Stimulated activated CD8-positive, alpha-beta memory T cell treated with anti-CD3 and anti-CD28 coated beads, Interleukin-15, amount 100 ng/mL, for 48 hours (primary cell): ENCODE measurements around the gene KRT76.
"Not testable (repeated sequence)": the region's sequence is repeated elsewhere in the genome, so short reads cannot be mapped to it uniquely, and the experiment has no call there.

ENCODE experiments used
- DNase-seq, 2 donors: peaks; one replicate each; pipeline ENCODE4 v3.0.0-alpha.2; 2020; ENCODE audit warnings: low read depth in 2 of 2

Gene KRT76

DNA sequence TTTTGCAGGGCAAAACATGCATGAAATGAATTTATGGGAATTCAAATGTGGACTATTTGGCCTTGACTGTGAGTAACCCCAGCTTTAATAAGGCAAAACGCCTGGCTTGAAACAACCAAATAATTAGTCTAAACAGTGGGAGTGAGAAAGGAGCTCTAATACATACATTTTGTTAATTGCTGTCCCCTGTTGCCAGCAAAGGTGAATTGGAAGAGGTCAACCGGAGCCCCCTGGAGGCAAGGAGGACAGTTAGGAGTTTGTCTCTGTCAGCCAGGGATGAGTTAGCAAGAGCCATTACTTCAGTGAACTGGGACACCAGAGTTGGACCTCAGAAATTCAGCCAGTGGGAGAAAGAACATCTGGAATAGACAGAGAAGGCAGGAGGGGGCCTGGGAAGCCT lies 17.4 kb downstream of the KRT76 start:
- DNase-seq: no peak

DNA sequence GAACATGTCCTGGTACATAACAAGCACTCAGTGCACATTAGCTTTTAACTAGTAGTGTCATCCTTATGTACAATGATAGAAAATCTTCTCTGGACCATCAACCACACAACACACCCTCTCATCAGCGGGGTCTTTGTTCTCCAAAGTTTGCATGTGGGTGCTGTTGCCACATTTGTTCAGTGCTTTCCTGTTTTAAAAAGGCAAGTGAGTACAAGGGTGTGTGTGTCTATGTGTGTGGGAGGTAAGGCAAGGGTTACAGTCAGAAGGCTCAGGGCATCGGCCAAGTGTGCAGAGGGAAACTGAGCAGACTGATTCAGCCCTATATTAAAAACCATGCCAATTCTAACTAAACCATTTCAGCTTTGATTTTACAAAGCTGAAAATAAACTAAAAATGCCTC lies 17.9 kb downstream of the KRT76 start:
- DNase-seq: no peak

DNA sequence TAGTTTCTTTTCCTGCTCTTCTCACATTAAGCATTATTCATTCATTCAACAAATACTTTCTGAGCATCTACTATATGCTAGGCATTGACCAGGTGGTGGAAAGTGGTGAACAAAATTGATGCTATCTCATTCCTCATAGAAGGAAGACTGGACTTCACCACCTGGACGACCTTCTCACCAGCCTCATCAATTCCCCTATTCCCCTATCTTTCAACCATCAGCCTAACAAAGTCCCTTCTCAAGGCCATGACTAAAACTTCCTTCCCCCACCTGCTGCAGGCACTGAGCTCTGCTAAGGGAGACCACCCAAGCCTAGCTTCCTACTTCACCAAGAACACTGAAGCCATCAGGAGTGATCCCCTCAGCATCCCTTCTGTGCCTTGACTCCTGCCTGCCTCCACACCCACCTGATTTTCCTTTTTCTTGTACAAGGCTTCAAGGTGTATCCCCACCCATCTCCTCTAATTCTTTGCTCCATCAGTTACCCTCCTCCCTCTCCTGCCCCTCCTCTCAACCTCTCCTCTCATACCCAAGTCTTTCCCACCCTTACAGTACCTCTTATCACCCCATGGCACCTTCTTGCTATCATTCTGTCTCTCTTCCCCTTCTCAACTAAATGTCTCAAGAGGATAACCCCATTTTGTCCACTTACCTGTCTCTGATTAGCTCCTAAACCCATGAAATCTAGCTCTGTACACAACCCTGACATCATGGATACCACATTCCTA lies 19.5 kb downstream of the KRT76 start:
- DNase-seq: no peak

DNA sequence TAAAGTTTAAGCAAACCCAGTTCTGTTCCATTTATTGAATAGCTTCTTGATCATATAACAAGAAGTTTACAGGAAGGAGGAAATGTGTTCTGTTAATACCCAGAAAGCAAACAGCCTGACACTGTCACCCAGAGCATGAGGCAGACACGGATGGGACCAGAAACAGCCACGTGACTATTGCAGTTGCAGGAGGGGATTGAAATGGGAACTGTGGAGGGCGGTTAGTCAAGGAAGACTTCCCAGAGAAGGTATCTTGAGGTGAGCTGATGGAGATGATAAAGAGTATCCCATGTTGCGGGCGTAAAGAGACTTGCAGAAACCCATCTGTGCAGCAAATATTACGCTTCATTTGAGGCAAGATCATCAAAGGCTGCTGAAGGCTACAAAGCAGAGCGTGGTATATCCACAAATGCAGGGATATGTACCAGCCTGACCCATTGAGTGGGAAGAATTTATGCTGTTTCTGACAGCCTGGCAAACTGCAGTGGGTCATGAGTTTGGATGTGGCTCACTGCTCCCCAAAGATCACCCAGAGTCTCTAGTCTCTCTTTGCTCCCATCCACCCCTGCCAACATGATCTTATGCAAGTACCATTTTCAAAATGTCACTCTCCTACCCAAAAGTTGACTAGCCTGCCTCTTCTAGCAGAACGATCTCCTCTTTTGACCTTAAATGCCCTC lies 20.7 kb downstream of the KRT76 start:
- no peak for DNase-seq

DNA sequence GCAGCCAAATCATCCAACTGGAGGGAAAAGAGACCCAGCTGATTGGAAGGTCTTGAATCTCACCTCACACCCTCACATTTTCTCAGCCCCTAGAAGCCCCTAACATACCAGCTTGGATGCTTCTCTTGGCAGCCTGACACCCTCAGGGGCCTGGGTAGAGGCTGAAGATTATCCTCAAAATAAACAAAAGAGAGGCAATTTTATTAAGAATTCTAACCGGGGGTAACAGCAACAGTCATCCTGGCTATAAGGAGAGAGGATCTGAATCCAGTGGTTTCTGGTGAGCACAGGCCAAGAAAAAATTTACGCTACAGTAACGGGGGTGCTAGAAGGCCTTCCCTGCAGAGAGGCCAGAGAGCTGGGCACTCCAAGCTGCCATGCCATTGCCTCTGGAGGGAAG lies 21.6 kb downstream of the KRT76 start:
- DNase-seq: no peak

DNA sequence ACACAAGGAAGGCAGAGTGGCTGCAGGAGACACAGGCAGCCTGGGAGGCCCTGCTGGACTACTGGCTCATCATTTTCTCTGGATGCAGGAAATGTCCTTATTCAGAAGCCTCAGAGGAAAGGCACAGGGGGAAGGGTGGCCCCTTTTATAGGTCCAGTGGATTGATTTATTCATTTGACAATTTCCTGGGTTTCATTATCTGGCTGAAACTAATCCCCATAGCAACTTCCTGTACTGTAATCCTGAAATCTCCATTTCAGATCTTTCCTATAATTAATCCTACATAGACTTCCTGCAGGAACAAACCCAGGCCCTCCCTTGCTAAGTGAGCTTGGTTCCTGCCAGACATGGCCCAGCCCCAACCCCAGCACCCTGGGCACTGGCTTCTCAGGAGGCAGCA lies 23.0 kb downstream of the KRT76 start:
- no peak for DNase-seq

DNA sequence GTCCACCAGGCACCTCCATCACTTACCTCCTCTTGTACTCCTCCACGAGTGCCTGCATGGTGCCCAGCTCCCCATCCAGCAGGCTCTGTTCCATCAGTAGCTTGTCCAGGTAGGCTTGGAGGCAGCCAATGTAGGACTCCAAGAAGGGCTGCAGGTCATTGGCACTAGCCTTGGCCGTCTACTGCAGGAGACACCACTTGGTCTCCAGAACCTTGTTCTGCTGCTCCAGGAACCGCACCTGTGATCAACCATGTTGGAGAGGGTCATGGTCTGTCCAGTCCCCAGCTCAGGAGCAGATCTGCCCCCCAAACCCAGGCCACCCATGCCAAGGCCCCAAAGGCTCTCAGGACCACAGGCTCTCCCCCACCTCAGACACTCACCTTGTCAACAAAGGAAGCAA lies 23.9 kb downstream of the KRT76 start:
- DNase-seq: no peak

DNA sequence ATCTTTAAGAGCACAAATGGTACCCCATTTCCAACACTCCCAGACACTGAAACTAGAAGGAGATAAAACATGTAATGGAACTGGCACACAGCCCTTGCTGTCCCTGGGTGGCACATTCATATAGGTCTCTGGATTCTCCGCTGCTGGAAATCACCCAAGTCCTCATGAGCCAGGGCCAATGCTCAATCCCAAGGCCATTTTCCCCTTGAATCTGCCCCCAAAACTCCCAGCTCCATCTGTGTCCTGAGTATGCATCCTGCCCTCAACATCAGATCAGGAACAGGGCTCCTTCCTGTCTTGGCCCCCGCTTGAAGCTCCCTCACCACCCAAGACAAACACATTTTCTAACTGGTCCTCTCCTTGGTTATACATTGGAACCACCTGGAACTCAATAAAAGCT lies 24.6 kb downstream of the KRT76 start:
- DNase-seq: no peak

DNA sequence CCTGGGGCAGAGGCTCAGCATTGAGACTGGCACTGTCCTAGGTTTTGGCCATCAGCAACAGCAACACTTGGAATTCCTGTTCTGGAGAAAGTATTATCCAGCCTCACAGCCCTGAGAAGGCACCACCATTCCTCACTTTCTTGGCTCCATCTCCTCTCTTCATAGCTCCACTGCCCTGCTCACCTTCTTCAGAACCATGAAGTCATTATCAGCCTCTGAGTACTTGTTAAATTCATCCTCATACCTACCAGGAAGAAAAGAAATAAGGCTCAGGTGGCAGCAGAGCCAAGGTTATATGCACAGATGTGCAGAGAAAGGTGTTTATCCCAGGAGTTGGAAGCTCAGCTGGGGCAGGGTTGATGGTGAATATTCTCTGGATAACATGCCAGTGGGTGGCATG lies 25.4 kb downstream of the KRT76 start:
- no peak for DNase-seq

DNA sequence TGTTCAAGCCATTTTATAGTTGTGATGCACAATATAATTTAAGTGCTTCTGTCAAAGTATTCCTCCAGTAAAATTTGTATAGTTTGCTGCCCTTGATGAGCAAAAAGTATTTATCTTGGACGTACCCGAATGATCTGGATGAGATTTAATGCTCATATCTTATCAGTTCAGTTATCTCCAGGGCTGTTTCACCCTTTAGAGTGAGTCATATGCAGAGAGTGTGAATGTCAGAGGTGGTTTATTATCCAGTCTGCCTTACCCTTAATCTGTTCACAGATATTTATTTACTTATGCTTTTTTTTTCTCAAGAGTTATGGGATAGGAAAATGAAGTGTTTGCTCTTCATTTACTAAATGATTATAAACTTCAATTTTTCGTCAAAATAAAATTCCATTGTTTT lies 26.6 kb downstream of the KRT76 start:
- not testable (repeated sequence) for DNase-seq

DNA sequence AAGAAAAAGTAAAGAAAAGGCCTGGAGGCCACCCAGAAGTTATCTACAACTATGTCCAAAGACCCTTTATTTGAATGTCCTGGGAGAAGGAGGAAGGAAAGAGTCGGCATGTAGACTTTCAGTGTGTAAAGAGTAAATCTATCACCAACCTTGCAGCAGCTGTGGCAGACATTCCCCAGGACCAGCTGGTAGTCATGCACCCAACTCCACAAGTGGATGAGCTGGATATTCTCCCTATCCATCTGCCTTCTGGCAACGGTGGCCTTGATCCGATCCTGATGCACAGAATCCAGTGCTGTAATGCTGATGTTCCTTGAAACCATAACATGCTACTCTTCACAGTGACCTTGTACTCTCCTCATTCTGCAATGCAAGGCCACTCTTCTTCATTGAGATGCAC lies 27.3 kb downstream of the KRT76 start:
- no peak for DNase-seq

DNA sequence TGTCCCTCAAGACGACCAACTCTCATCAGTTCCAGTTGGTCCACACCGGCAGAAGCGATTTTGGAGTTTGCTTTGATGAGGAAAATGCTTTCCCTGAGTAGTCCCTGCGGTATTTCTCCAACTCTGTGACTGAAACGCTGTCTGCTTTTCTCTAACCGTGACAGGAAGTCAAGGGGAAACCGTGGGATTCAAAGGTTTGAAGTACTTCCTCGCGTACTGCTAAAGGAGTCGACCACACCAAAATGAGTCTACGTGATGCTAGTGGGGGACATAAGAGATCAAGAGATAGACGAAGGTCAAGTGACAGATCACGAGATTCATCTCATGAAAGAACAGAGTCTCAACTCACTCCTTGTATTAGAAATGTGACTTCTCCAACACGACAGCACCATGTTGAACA lies 28.6 kb downstream of the KRT76 start:
- DNase-seq: no peak

DNA sequence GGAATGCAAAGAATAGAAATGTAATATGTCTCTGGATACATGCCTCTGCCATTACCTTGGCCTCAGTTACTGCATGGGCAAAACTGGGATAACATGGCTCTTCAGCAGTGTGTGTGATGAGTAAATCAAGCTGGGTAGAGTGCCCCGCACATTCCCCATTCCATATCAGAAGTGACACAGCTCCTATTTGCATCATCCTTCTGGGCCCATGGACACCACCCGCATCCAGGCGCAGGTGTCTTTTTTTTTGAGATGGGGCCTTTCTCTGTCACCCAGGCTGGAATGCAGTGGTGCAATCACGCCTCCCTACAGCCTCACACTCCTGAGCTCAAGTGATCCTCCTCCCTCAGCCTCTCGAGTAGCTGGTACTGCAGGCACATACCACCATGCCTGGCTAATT lies 31.6 kb downstream of the KRT76 start:
- no peak for DNase-seq

DNA sequence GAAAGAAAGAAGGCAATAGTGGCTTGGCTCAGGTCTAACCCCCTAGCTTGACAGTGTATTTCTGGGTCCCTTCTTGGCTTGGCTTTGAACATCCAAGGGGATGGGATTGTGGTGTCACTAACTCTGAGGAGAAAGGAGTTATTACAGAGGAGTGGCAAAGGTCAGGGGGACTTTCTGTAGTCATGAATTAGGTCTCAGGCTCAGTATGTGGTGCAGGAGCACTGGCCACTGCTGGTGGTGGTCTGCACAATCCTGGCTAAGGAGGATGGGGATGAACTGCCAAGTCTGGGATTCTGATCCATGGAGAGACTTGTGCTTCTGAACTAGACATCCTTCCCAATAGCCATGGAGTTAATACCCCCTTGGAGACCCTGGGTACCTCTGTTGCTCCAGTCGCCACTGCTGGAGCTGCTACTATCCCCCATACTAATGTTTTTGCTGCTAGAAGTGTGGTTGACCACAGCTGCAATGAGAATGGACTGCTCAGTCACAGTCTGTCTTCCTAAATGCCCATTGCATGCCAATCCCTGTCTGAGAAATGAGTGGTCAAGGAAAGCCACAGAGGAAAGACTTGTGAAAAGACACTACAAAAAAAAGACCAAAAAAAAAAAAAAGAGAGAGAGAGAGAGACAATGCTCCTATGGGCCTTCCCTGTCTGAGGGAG lies 32.5 kb downstream of the KRT76 start:
- no peak for DNase-seq

DNA sequence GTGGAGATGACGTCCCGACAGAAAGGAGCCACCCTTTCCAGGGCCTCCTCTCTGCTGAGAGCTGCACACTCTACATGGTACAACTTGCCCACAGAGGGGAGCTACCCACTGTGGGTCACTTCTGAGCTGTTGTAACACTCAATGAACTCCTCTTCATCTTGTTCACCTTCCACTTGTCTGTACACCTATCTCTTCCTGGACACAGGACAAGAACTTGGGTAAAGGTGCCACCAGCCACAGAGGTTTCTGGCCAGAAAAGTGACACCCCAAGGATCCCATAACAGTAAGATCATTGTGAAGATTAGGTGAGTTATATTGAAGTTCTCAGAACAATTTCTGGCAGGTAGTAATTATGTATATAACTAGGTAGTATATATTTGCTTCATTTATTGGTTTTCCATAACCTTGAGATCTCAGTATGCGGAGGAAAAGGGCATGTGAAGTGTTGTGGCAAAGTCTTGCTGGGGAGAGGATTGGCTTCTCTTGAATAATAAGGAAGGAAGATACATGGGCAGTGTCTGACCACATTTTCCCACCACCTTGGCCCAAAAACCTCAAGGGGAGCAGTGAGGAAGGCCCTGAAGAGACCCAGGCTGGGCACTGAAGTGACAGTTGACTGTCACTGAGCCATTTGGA lies 34.2 kb downstream of the KRT76 start:
- no peak for DNase-seq

DNA sequence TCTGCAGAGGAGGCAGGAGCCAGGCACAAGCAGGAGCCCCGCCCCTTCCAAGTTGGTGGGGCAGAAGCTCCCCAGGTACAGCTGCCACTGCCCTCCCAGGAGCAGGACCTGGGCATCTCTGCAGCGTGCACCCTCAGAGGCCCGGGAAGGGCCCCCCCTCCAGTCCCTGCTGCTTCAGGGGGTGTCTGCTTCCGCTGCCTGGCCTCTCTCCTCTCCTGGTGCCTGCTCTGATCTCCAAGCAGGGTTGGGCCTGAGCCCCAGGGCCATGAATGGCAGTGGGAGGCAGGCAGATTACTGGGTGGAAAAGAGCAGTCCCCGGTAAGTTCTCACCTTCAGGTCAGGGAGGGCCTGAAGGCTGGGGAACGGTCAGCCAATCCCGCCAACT lies 35.0 kb downstream of the KRT76 start:
- no peak for DNase-seq

DNA sequence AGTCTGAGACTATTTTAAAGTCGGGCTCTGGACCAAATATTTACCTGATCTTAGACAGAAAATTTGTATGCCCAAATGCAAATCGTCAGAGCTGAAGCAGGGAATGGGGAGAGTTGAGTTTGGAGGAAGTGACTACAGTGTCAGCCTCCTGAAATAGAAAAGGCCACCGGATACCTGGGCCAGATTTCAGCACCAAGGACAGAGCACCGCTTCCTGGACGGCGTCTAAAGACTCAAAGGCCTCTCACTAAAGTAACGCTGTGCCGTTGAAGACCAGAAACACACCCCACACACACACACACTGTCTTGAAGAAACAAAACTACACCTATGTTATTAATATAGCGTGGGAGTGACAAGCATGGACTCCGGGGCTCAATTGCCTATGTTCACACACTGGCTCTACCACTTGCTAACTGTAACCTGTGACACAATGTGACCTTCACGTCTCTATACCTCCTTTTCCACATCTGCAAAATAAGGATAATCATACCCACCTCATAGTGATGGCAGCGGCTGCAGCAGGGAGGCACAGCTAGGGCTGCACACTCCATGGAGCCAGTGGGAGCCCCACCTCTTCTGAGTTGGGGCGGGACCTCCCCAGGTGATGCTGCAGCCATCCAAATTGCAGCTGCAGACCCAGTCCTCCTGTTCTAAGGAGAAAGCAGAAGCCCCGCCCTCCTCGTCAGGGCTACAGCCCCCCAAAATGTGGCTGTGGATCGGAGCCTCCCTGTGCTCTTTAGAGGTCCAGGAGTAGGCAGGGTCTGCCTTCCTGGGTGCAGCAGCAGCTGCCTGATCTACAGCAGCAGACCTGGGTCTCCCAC lies 35.6 kb downstream of the KRT76 start:
- DNase-seq: peak; percentile 6 to 23

DNA sequence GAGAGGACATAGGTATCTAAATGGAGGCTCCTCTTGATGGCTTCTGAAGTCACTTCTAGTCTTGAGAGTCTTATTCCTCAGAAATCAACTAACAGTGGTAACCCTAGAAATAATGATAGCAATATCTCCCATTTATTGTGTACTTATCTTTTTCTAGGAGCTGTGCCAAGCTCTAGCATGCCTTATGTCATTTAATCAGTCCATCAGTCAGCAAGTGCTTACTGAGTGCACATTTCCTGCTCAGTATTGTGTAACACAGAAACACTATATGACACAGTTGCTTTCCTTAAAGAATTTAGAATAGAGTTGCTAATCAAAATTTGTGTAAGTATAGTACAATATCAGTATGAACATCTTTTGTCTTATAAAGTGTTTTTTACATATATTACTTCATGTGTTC lies 36.6 kb downstream of the KRT76 start:
- DNase-seq: no peak

DNA sequence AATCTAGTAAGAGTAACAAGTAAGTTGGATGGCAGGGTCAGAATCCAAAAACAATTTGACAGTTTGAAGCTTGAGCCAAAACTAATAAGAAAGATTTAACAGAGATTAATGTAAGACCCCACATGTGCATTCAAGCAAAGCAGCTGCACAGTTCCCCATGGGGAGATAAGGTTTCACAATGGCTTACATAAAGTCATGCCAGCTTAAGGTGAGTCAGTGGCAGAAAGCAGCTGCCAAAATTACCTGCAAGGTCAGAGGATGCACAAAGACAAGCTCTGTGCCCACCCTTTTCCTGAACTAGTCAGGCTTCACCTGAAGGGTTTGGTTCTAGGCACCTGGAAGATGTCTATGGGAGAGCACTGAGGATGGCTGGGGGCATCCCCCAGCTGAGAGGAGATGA lies 37.2 kb downstream of the KRT76 start:
- no peak for DNase-seq

DNA sequence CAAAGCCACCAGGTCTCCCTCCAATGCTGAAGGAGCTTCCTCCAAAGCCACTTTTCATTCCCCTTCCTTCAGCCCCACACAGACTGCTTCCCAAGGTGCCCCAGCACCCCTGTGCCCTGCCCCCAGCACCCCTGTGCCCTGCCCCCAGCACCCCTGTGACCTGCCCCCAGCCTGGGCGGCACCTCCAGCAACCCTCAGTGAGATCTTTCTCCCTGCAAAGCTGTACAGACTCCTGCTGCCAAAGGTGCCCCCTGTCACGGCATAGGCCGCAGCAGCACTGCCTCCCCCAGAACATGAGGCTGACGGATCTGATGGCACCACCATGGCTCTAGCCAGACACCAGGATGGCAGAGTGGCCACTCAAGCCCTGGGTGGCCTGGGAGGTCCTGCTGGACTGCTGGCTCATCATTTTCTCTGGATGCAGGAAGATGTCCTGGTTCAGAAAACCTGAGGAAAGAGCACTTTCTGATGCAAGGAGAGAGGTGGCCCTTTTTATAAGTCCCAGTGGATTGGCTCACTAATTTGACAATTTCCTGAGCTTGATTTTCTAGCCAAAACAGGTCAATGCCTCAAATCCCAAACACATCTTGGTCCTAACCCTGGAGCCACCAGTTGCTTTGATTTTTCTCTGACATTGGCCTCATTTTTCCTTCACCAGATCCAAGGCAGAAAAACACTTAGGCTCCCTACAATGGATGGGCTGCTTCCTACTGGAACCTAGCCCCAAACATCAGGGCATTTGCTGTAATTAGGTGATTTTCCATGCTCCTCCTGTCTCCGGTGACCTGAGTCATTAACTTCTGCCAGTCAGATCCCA lies 41.1 kb downstream of the KRT76 start:
- DNase-seq: no peak

DNA sequence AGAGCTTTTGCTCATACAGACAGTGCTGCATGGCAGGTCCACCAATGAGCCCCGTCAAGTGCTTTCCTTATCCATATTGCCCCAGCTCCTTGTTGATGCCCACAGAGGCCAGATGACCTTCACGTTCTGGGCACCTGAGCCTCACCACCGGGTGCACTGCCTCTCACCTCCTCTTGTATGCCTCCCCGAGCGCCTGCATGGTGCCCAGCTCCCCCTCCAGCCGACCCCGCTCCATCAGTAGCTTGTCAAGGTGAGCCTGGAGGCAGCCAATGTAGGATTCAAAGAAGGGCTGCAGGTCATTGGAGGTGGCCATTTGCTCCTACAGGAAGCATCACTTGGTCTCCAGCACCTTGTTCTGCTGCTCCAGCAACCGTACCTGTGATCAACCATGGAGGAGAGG lies 42.0 kb downstream of the KRT76 start:
- DNase-seq: no peak
